ENCODE results near the gene LANCL3.
"Not testable (repeated sequence)": the region's sequence is repeated elsewhere in the genome, so short reads cannot be mapped to it uniquely, and the experiment has no call there.

The LANCL3 gene

DNA sequence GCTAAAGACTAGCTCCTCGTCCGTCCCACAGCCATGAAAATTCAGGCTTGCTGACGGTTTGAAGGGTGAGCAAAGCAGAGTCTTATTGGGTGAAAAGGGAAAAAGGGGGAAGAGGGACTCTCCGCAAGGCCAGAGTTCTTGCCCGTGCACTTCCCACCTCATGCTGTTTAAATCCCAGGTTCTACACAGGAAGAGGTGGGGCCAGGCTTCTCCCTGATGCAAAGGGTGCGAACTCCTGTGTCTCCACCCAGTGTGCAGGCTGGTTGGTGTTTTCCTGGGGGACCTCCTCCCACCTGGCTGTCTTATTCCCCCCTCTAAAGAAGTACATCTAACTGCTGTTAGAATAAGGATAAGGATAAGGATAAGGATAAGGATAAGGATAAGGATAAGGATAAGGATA is 18.0 kb upstream of the LANCL3 start:
- Histone ChIP-seq H3K27ac (no peak overlapping the region), H3K36me3 (no peaks in the 10 kb centered on the region), H3K9me3 (no peaks in the 10 kb centered on the region), H3K4me1 (ENCODE audit: control insufficient read depth in 1 of 2, insufficient read depth in 1 of 2, low read depth in 1 of 2, low read length in 1 of 2) (no peaks in the 10 kb centered on the region), H3K27me3 (no peaks in the 10 kb centered on the region), H3K4me3 (ENCODE audit: low read depth in 1 of 2, low read length in 1 of 2) (no peak overlapping the region)
- TF ChIP-seq, protein P1, sequence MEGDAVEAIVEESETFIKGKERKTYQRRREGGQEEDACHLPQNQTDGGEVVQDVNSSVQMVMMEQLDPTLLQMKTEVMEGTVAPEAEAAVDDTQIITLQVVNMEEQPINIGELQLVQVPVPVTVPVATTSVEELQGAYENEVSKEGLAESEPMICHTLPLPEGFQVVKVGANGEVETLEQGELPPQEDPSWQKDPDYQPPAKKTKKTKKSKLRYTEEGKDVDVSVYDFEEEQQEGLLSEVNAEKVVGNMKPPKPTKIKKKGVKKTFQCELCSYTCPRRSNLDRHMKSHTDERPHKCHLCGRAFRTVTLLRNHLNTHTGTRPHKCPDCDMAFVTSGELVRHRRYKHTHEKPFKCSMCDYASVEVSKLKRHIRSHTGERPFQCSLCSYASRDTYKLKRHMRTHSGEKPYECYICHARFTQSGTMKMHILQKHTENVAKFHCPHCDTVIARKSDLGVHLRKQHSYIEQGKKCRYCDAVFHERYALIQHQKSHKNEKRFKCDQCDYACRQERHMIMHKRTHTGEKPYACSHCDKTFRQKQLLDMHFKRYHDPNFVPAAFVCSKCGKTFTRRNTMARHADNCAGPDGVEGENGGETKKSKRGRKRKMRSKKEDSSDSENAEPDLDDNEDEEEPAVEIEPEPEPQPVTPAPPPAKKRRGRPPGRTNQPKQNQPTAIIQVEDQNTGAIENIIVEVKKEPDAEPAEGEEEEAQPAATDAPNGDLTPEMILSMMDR (IDR thresholded peaks at IDR 0.05), result no peak

DNA sequence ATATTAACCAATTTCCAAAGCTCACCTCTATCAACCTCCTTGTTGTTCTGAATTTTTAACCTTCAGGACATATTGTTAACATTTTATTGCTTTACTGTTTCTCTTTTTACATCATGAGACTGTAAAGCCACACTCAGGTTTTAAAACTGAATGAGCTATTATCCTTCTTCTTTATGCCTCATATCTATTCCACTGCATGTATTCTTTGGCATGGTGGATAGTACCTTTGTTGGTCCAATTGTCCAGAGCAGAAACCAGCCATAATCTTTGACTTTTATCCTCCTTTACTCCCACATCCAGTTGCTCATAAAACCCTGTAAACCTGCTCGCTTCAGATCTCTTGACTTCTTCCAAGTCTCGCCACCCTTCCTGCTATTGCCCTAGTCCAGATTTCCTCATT is 6.2 kb upstream of the LANCL3 start:
- H3K27me3 ChIP-seq; H3K36me3 ChIP-seq; H3K27ac ChIP-seq; H3K9me3 ChIP-seq; H3K4me1 ChIP-seq (ENCODE audit: control insufficient read depth in 1 of 2, insufficient read depth in 1 of 2, low read depth in 1 of 2, low read length in 1 of 2); H3K4me3 ChIP-seq (ENCODE audit: low read depth in 1 of 2, low read length in 1 of 2): not testable (repeated sequence)

DNA sequence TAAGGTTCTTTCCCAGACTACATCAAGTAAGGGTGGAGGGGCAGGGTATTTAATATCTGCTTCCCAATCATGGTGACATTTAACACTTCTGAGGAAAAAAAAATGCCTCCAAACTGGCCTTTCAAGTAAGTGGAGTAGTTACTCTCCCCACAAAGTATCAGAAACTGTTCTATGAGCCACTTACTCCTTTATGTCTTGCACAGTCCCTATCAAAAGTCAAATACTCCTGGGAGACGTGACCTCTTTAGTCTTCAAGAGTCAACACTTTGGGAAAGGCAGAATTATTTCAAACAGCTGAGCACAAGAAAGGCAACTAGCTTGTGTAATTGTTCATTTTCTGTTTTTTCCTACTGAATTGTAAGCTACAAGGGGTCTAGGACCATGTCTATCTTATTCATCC is 1.1 kb upstream of the LANCL3 start:
- H3K27ac ChIP-seq; H3K9me3 ChIP-seq; H3K4me1 ChIP-seq (ENCODE audit: control insufficient read depth in 1 of 2, insufficient read depth in 1 of 2, low read depth in 1 of 2, low read length in 1 of 2); H3K4me3 ChIP-seq (ENCODE audit: low read depth in 1 of 2, low read length in 1 of 2); H3K36me3 ChIP-seq: not testable (repeated sequence)
- H3K27me3 ChIP-seq, result peaks cover 35% of the 10 kb centered on the region

GRCh38 chrX:37572108-37572587 is 687 bp downstream of the LANCL3 start:
- H3K27me3 ChIP-seq, result peaks cover 34% of the 10 kb centered on the region
- not testable (repeated sequence) for H3K4me1 ChIP-seq (ENCODE audit: control insufficient read depth in 1 of 2, insufficient read depth in 1 of 2, low read depth in 1 of 2, low read length in 1 of 2); H3K9me3 ChIP-seq; H3K27ac ChIP-seq; H3K4me3 ChIP-seq (ENCODE audit: low read depth in 1 of 2, low read length in 1 of 2); H3K36me3 ChIP-seq

DNA sequence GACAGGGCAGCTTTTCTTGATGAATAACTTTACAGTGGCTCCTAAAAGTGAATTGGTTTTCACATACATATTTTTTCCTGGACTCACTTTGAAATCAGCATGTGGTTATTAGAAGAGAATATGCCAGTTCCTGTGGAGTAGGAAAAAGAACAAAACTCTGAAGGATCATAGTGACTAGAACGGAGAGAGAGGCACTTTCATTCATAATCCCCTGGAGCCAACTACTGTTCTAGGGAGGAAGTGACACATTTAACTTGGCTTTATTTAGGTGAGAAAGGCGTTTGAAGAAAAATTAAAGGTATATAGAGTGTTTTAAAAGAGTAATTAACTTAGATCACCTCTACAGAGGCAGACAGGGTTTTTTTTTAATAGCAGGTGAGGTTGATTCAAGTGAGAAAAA is 1.7 kb downstream of the LANCL3 start:
- not testable (repeated sequence) for H3K27ac ChIP-seq; H3K4me3 ChIP-seq (ENCODE audit: low read depth in 1 of 2, low read length in 1 of 2); H3K36me3 ChIP-seq; H3K9me3 ChIP-seq; H3K4me1 ChIP-seq (ENCODE audit: control insufficient read depth in 1 of 2, insufficient read depth in 1 of 2, low read depth in 1 of 2, low read length in 1 of 2)
- H3K27me3 ChIP-seq, result peaks cover 34% of the 10 kb centered on the region

- TF ChIP-seq, protein P1 (IDR thresholded peaks at IDR 0.05), result no peak
- H3K27ac ChIP-seq, result no peak overlapping the region
- H3K9me3 ChIP-seq, result no peaks in the 10 kb centered on the region
- no peaks in the 10 kb centered on the region for H3K4me1 ChIP-seq (ENCODE audit: control insufficient read depth in 1 of 2, insufficient read depth in 1 of 2, low read depth in 1 of 2, low read length in 1 of 2)
- no peaks in the 10 kb centered on the region for H3K36me3 ChIP-seq
- H3K27me3 ChIP-seq, result peaks cover 14% of the 10 kb centered on the region
- no peak overlapping the region for H3K4me3 ChIP-seq (ENCODE audit: low read depth in 1 of 2, low read length in 1 of 2)
Observed at GRCh38 chrX:37578045-37578444, 6.6 kb downstream of the LANCL3 start.

DNA sequence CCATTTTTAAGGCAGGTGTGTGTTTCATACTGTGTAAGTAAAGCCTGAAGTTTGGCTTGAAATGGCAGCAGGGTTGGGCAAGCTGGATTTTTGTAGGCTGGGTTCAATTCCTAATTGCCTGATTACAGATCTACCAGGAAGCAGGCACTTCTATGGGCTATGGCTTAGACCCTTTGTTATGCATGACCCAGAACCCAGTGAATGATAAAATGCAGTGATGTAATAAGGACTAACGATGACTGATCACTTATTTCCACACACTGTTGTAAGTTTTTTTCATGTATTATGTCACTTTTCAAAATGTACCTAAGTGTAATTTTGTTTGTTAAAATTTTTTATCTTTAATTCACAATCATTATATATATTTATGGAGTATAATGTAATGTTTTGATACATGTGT is 8.6 kb downstream of the LANCL3 start:
- TF ChIP-seq, protein P1 (IDR thresholded peaks at IDR 0.05), result no peak
- Histone ChIP-seq H3K9me3 (no peaks in the 10 kb centered on the region), H3K36me3 (no peaks in the 10 kb centered on the region), H3K4me3 (ENCODE audit: low read depth in 1 of 2, low read length in 1 of 2) (no peak overlapping the region), H3K27ac (no peak overlapping the region), H3K27me3 (no peaks in the 10 kb centered on the region), H3K4me1 (ENCODE audit: control insufficient read depth in 1 of 2, insufficient read depth in 1 of 2, low read depth in 1 of 2, low read length in 1 of 2) (no peaks in the 10 kb centered on the region)

GRCh38 chrX:37587337-37587736 is 15.9 kb downstream of the LANCL3 start:
- H3K27me3 ChIP-seq; H3K27ac ChIP-seq; H3K4me1 ChIP-seq (ENCODE audit: control insufficient read depth in 1 of 2, insufficient read depth in 1 of 2, low read depth in 1 of 2, low read length in 1 of 2); H3K4me3 ChIP-seq (ENCODE audit: low read depth in 1 of 2, low read length in 1 of 2); H3K36me3 ChIP-seq; H3K9me3 ChIP-seq: not testable (repeated sequence)
